Measurements from ENCODE around the gene DCDC1.

The DCDC1 gene

DNA sequence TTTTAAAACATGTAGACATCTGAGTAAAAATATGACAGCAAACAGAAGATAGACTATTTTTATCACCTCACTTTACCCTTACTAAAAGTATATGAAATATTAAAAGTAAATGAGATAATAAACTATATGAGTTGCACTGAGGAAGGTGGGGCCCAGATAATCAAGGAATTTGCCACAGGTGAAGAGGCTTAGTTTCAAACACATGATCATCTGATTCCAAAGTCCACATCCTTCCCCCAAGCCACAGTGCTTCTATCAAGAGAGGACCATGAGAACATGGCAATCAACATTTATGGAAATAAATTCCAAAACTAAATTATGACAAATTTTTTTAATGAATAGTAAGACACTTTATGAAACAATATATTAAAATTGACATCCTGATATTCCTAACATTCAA, 384.0 kb downstream of the DCDC1 start:
- Histone ChIP-seq H3K4me3 (ENCODE audit: low read depth, low read length) (no peak overlapping the region), H3K27ac (no peak overlapping the region), H3K36me3 (replicated peaks) (no peaks in the 10 kb centered on the region), H3K27me3 (replicated peaks) (no peaks in the 10 kb centered on the region)
- no peak for TF ChIP-seq CTCF (IDR thresholded peaks at IDR 0.05; ENCODE audit: low read depth, low read length, missing control alignments)
- in situ Hi-C loops (cut with HindIII; ENCODE audit: low pct_ligation_motif_present, low sequenced_read_pairs) = no loop called here
- DNase-seq = no peak

GRCh38 chr11:30984827-30985226, 384.7 kb downstream of the DCDC1 start:
- TF ChIP-seq CTCF (IDR thresholded peaks at IDR 0.05; ENCODE audit: low read depth, low read length, missing control alignments) = no peak
- in situ Hi-C loops (cut with HindIII; ENCODE audit: low pct_ligation_motif_present, low sequenced_read_pairs) = no loop called here
- H3K27ac ChIP-seq = peak overlapping the region; percentile 40
- H3K36me3 ChIP-seq (replicated peaks) = no peaks in the 10 kb centered on the region
- H3K27me3 ChIP-seq (replicated peaks) = no peaks in the 10 kb centered on the region
- DNase-seq = no peak
- H3K4me3 ChIP-seq (ENCODE audit: low read depth, low read length) = no peak overlapping the region

- in situ Hi-C loops (cut with HindIII; ENCODE audit: low pct_ligation_motif_present, low sequenced_read_pairs) = no loop called here
- DNase-seq = peak; percentile 12
- Histone ChIP-seq H3K4me3 (ENCODE audit: low read depth, low read length) (no peak overlapping the region), H3K27me3 (replicated peaks) (no peaks in the 10 kb centered on the region), H3K27ac (peak overlapping the region; percentile 40), H3K36me3 (replicated peaks) (no peaks in the 10 kb centered on the region)
- no peak for TF ChIP-seq CTCF (IDR thresholded peaks at IDR 0.05; ENCODE audit: low read depth, low read length, missing control alignments)
Observed at GRCh38 chr11:30984442-30984816, 385.1 kb downstream of the DCDC1 start.

DNA sequence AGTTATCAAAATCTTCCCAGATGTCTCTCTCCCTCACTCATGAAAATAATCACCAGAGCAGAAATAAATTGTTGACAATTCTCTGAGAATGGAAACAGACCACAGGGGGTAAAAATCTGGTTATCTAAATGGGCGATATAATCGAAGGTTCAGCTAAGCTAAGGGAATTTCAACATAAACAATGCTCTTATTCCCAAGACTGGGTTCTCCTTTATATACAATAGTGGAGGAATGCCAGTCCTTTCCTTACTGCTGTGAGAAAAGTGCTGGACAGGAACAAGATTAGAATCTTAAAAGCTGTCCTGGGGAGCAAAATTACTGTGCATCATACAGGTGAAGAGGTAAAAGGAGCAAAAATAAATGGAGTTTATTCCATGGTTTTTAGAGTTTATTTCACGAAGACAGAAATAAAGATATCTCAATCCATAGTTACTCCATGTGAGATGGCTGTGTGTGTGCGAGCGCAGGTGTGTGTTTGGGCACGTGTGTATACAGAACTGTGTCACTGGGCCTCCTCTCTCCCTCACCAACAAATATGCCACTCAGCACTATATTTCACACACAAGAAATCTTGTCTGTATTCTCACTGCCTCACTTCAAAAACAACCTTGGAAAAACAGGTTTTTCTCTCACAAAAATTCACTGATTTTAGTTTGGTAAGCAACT, 385.6 kb downstream of the DCDC1 start:
- in situ Hi-C loops (cut with HindIII; ENCODE audit: low pct_ligation_motif_present, low sequenced_read_pairs) = no loop called here
- no peaks in the 10 kb centered on the region for H3K27me3 ChIP-seq (replicated peaks)
- H3K4me3 ChIP-seq (ENCODE audit: low read depth, low read length) = no peak overlapping the region
- no peak for TF ChIP-seq CTCF (IDR thresholded peaks at IDR 0.05; ENCODE audit: low read depth, low read length, missing control alignments)
- H3K36me3 ChIP-seq (replicated peaks) = no peaks in the 10 kb centered on the region
- no peak overlapping the region for H3K27ac ChIP-seq
- no peak for DNase-seq

GRCh38 chr11:30983143-30983542, 386.4 kb downstream of the DCDC1 start:
- no peaks in the 10 kb centered on the region for H3K36me3 ChIP-seq (replicated peaks)
- in situ Hi-C loops (cut with HindIII; ENCODE audit: low pct_ligation_motif_present, low sequenced_read_pairs) = no loop called here
- DNase-seq = no peak
- H3K27me3 ChIP-seq (replicated peaks) = no peaks in the 10 kb centered on the region
- no peak overlapping the region for H3K27ac ChIP-seq
- no peak for TF ChIP-seq CTCF (IDR thresholded peaks at IDR 0.05; ENCODE audit: low read depth, low read length, missing control alignments)
- no peak overlapping the region for H3K4me3 ChIP-seq (ENCODE audit: low read depth, low read length)

DNA sequence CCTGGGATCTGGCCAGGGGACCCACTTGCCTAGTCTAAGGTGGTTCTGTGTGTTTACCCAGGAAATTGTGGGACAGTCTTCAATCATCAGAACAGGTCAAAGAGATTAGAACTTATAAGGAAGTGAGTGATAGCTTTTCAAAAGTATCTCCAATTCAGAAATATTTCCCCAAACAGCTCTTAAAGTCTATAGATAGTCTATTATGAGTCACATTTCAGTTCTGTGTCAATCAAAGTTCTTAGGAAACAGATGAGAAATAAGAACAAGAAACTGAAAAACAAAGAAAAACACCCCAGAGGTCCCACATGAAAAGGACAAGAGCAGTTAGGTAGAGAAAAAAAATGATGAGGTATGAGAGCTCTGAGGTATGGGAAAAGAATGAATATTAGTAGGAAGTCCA, 402.0 kb downstream of the DCDC1 start:
- Histone ChIP-seq H3K27me3 (replicated peaks) (no peaks in the 10 kb centered on the region), H3K36me3 (replicated peaks) (no peaks in the 10 kb centered on the region), H3K4me3 (ENCODE audit: low read depth, low read length) (no peak overlapping the region), H3K27ac (no peak overlapping the region)
- in situ Hi-C loops (cut with HindIII; ENCODE audit: low pct_ligation_motif_present, low sequenced_read_pairs) = no loop called here
- no peak for TF ChIP-seq CTCF (IDR thresholded peaks at IDR 0.05; ENCODE audit: low read depth, low read length, missing control alignments)
- no peak for DNase-seq
